GM23338 (cell line): Measurements from ENCODE around the gene JMJD7. TPM values are rescaled to one million over a fixed set of nuclear protein-coding genes. Genes with fewer than 3 reads are reported as not detected.

Source experiments
- ATAC-seq: fragments of 200-7000 bp; cut with Tn5 transposase; 3 replicates; pipeline ENCODE4 v1.9.1; 2020
- DNase-seq: peaks from one replicate; pipeline ENCODE4 v3.0.0-alpha.2; 2015; ENCODE audit warnings: low spot score
- H2AFZ ChIP-seq: fragments of 200-600 bp; sonication (generic); 2 replicates; pipeline ENCODE4 v1.8.0; 2016; ENCODE audit warnings: antibody characterized with exemption, mild to moderate bottlenecking, moderate library complexity
- H3F3A ChIP-seq: fragments of 200-600 bp; sonication (generic); replicated peaks from 2 replicates; pipeline ENCODE4 v1.8.0; 2017; ENCODE audit warnings: antibody characterized with exemption, mixed run types, low read depth
- H3K27ac ChIP-seq: fragments of 200-600 bp; sonication (generic); 2 replicates; pipeline ENCODE4 v1.6.1; 2016; ENCODE audit warnings: low read depth
- H3K27me3 ChIP-seq: fragments of 200-600 bp; sonication (generic); 2 replicates; pipeline ENCODE4 v1.8.0; 2016; ENCODE audit warnings: mild to moderate bottlenecking, mixed run types, moderate library complexity; ENCODE audit not compliant: insufficient read depth
- H3K36me3 ChIP-seq: fragments of 200-600 bp; sonication (generic); 2 replicates; pipeline ENCODE4 v1.8.0; 2016; ENCODE audit warnings: mild to moderate bottlenecking; ENCODE audit not compliant: insufficient read depth
- H3K4me1 ChIP-seq: fragments of 200-600 bp; sonication (generic); 2 replicates; pipeline ENCODE4 v1.8.0; 2016; ENCODE audit warnings: mild to moderate bottlenecking, moderate library complexity; ENCODE audit not compliant: insufficient read depth
- H3K4me2 ChIP-seq: fragments of 200-600 bp; sonication (generic); 2 replicates; pipeline ENCODE4 v1.7.1; 2017; ENCODE audit warnings: mixed run types
- H3K4me3 ChIP-seq: fragments of 200-600 bp; sonication (generic); 2 replicates; pipeline ENCODE4 v1.6.1; 2016; ENCODE audit warnings: mixed run types
- H3K79me2 ChIP-seq: fragments of 200-600 bp; sonication (generic); replicated peaks from 2 replicates; pipeline ENCODE4 v1.8.0; 2017; ENCODE audit warnings: mild to moderate bottlenecking; ENCODE audit not compliant: insufficient read depth
- H3K9me2 ChIP-seq: fragments of 200-600 bp; sonication (generic); 2 replicates; pipeline ENCODE4 v1.8.0; 2017; ENCODE audit not compliant: insufficient read depth
- H4K20me1 ChIP-seq: fragments of 200-600 bp; sonication (generic); replicated peaks from 2 replicates; pipeline ENCODE4 v1.8.0; 2017; ENCODE audit warnings: mild to moderate bottlenecking; ENCODE audit not compliant: insufficient read depth
- H3K27ac Mint-ChIP-seq: 2 replicates; pipeline ENCODE4 v1.8.0; 2020; ENCODE audit warnings: inconsistent platforms, mild to moderate bottlenecking, moderate library complexity, mixed read lengths
- H3K27me3 Mint-ChIP-seq: 3 replicates; pipeline ENCODE4 v1.8.0; 2022; ENCODE audit warnings: low read depth, mild to moderate bottlenecking, moderate library complexity, mixed read lengths, inconsistent platforms; ENCODE audit not compliant: insufficient read depth, poor library complexity
- H3K36me3 Mint-ChIP-seq: 3 replicates; pipeline ENCODE4 v1.8.0; 2021; ENCODE audit warnings: low read depth, mild to moderate bottlenecking, inconsistent platforms, moderate library complexity, mixed read lengths
- H3K4me1 Mint-ChIP-seq: 3 replicates; pipeline ENCODE4 v1.8.0; 2020; ENCODE audit warnings: mild to moderate bottlenecking, inconsistent platforms, mixed read lengths
- H3K4me3 Mint-ChIP-seq: 3 replicates; pipeline ENCODE4 v1.8.0; 2021; ENCODE audit warnings: moderate library complexity, mild to moderate bottlenecking, inconsistent platforms, mixed read lengths
- H3K9me3 Mint-ChIP-seq: 3 replicates; pipeline ENCODE4 v1.8.0; 2020; ENCODE audit warnings: moderate library complexity, mild to moderate bottlenecking, inconsistent platforms, mixed read lengths
- ETS1 ChIP-seq: IDR thresholded peaks from 2 replicates; pipeline ENCODE4 v1.6.1; 2016; ENCODE audit warnings: antibody characterized with exemption
- EZH2 ChIP-seq: fragments of 200-600 bp; sonication (generic); IDR thresholded peaks from one replicate; pipeline ENCODE4 v1.8.0; 2017; ENCODE audit warnings: antibody characterized with exemption, mild to moderate bottlenecking, low read depth; ENCODE audit not compliant: unreplicated experiment
- EZH2phosphoT487 ChIP-seq: fragments of 200-600 bp; sonication (generic); IDR thresholded peaks from one replicate; pipeline ENCODE4 v1.8.1; 2018; ENCODE audit warnings: antibody characterized with exemption; ENCODE audit not compliant: unreplicated experiment
- JUNB ChIP-seq: IDR thresholded peaks from one replicate; pipeline ENCODE4 v1.6.1; 2016; ENCODE audit warnings: antibody characterized with exemption; ENCODE audit not compliant: unreplicated experiment
- NANOG ChIP-seq: IDR thresholded peaks from 2 replicates; pipeline ENCODE4 v1.6.1; 2016; ENCODE audit warnings: antibody characterized with exemption, borderline replicate concordance
- POLR2AphosphoS5 ChIP-seq: IDR thresholded peaks from 2 replicates; pipeline ENCODE4 v1.6.1; 2016; ENCODE audit warnings: antibody characterized with exemption, low read depth
- REST ChIP-seq: IDR thresholded peaks from one replicate; pipeline ENCODE4 v1.6.1; 2018; ENCODE audit warnings: antibody characterized with exemption; ENCODE audit not compliant: unreplicated experiment
- ZNF114 ChIP-seq: fragments of 250-450 bp; sonication (Bioruptor Pico); IDR thresholded peaks from 2 replicates; pipeline ENCODE4 v1.5.0; 2020; ENCODE audit warnings: mild to moderate bottlenecking, moderate library complexity
- ZNF331 ChIP-seq: fragments of 250-450 bp; sonication (Bioruptor Pico); IDR thresholded peaks from 2 replicates; pipeline ENCODE4 v1.5.0; 2020; ENCODE audit warnings: low read depth, mild to moderate bottlenecking, moderate library complexity
- polyA plus RNA-seq: library from polyadenylated mRNA; unstranded; fragments of >200 nt; fragmentation: Nextera tagmentation; extraction: Ambion mirVana; gene quantifications from 2 replicates; pipeline ENCODE4 v1.2.1, GENCODE V29; 2016
- total RNA-seq: library from RNA; depleted of rRNA; stranded (reverse); fragments of >200 nt; shearing (Covaris generic); gene quantifications from 2 replicates; pipeline ENCODE4 v1.2.3, GENCODE V29; 2014
- TF ChIP-seq, protein P1 (sequence below), 2 experiments: fragments of 200-600 bp in 1 of 2; sonication (generic) in 1 of 2; conservative IDR thresholded peaks; 2 replicates each; pipeline versions ENCODE4 v1.5.1 to v1.6.1; 2016 to 2017; ENCODE audit warnings: antibody characterized with exemption in 2 of 2, low read depth in 2 of 2, mild to moderate bottlenecking in 2 of 2, moderate library complexity in 1 of 2
- TF ChIP-seq, protein P2 (sequence below): fragments of 250-450 bp; sonication (Bioruptor Pico); IDR thresholded peaks from 2 replicates; pipeline ENCODE4 v1.5.0; 2020; ENCODE audit warnings: mild to moderate bottlenecking, moderate library complexity

The JMJD7 gene
- total and polyA plus RNA-seq, 2 experiments from 2014 or later, result 8.5 to 9.2 TPM

- TF ChIP-seq ETS1 (no peak), NANOG (no peak), POLR2AphosphoS5 (no peak)
- TF ChIP-seq, protein P1, sequence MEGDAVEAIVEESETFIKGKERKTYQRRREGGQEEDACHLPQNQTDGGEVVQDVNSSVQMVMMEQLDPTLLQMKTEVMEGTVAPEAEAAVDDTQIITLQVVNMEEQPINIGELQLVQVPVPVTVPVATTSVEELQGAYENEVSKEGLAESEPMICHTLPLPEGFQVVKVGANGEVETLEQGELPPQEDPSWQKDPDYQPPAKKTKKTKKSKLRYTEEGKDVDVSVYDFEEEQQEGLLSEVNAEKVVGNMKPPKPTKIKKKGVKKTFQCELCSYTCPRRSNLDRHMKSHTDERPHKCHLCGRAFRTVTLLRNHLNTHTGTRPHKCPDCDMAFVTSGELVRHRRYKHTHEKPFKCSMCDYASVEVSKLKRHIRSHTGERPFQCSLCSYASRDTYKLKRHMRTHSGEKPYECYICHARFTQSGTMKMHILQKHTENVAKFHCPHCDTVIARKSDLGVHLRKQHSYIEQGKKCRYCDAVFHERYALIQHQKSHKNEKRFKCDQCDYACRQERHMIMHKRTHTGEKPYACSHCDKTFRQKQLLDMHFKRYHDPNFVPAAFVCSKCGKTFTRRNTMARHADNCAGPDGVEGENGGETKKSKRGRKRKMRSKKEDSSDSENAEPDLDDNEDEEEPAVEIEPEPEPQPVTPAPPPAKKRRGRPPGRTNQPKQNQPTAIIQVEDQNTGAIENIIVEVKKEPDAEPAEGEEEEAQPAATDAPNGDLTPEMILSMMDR (conservative IDR thresholded peaks at IDR 0.05; ENCODE audit: low read depth in 2 of 2), result no peak
Observed at GRCh38 chr15:41885321-41885720, 57.4 kb downstream of the JMJD7 start (continued).

GRCh38 chr15:41885841-41886240 lies 57.9 kb downstream of the JMJD7 start:
- Mint-ChIP-seq H3K27ac (no peak overlapping the region), H3K9me3 (no peaks in the 10 kb centered on the region; the same call in 2 of the 3 replicates), H3K27me3 (peaks cover 29% of the 10 kb centered on the region), H3K4me3 (no peak overlapping the region), H3K4me1 (peaks cover 10% of the 10 kb centered on the region), H3K36me3 (no peaks in the 10 kb centered on the region; the same call in 2 of the 3 replicates)
- Histone ChIP-seq H3K4me3 (no peak overlapping the region), H3K4me2 (no peak overlapping the region), H2AFZ (no peak overlapping the region), H3K27me3 (peaks cover 24% of the 10 kb centered on the region), H3K27ac (no peak overlapping the region), H3K4me1 (no peaks in the 10 kb centered on the region), H3K36me3 (no peaks in the 10 kb centered on the region), H4K20me1 (no peaks in the 10 kb centered on the region), H3K9me2 (no peaks in the 10 kb centered on the region), H3K79me2 (no peaks in the 10 kb centered on the region), H3F3A (0 out of 2 replicates have a peak, but pooled peaks cover 4% of the 10 kb centered on the region)
- ATAC-seq (no peak), DNase-seq (no peak)
- TF ChIP-seq REST (no peak), JUNB (no peak), ZNF114 (CRISPR knock-in tag) (no peak), ZNF331 (no peak), ETS1 (no peak), EZH2phosphoT487 (no peak), EZH2 (no peak)
- TF ChIP-seq, protein P2, sequence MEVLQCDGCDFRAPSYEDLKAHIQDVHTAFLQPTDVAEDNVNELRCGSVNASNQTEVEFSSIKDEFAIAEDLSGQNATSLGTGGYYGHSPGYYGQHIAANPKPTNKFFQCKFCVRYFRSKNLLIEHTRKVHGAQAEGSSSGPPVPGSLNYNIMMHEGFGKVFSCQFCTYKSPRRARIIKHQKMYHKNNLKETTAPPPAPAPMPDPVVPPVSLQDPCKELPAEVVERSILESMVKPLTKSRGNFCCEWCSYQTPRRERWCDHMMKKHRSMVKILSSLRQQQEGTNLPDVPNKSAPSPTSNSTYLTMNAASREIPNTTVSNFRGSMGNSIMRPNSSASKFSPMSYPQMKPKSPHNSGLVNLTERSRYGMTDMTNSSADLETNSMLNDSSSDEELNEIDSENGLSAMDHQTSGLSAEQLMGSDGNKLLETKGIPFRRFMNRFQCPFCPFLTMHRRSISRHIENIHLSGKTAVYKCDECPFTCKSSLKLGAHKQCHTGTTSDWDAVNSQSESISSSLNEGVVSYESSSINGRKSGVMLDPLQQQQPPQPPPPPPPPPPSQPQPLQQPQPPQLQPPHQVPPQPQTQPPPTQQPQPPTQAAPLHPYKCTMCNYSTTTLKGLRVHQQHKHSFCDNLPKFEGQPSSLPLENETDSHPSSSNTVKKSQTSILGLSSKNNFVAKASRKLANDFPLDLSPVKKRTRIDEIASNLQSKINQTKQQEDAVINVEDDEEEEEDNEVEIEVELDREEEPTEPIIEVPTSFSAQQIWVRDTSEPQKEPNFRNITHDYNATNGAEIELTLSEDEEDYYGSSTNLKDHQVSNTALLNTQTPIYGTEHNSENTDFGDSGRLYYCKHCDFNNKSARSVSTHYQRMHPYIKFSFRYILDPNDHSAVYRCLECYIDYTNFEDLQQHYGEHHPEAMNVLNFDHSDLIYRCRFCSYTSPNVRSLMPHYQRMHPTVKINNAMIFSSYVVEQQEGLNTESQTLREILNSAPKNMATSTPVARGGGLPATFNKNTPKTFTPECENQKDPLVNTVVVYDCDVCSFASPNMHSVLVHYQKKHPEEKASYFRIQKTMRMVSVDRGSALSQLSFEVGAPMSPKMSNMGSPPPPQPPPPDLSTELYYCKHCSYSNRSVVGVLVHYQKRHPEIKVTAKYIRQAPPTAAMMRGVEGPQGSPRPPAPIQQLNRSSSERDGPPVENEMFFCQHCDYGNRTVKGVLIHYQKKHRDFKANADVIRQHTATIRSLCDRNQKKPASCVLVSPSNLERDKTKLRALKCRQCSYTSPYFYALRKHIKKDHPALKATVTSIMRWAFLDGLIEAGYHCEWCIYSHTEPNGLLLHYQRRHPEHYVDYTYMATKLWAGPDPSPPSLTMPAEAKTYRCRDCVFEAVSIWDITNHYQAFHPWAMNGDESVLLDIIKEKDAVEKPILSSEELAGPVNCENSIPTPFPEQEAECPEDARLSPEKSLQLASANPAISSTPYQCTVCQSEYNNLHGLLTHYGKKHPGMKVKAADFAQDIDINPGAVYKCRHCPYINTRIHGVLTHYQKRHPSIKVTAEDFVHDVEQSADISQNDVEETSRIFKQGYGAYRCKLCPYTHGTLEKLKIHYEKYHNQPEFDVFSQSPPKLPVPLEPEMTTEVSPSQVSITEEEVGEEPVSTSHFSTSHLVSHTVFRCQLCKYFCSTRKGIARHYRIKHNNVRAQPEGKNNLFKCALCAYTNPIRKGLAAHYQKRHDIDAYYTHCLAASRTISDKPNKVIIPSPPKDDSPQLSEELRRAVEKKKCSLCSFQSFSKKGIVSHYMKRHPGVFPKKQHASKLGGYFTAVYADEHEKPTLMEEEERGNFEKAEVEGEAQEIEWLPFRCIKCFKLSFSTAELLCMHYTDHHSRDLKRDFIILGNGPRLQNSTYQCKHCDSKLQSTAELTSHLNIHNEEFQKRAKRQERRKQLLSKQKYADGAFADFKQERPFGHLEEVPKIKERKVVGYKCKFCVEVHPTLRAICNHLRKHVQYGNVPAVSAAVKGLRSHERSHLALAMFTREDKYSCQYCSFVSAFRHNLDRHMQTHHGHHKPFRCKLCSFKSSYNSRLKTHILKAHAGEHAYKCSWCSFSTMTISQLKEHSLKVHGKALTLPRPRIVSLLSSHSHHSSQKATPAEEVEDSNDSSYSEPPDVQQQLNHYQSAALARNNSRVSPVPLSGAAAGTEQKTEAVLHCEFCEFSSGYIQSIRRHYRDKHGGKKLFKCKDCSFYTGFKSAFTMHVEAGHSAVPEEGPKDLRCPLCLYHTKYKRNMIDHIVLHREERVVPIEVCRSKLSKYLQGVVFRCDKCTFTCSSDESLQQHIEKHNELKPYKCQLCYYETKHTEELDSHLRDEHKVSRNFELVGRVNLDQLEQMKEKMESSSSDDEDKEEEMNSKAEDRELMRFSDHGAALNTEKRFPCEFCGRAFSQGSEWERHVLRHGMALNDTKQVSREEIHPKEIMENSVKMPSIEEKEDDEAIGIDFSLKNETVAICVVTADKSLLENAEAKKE, result no peak
